K562 (cell line): ENCODE data around the gene RPL27. TPM values are rescaled to one million over a fixed set of nuclear protein-coding genes. Genes with fewer than 3 reads are reported as not detected.

ENCODE experiments used
- CHD1 ChIP-seq: fragments of 200-600 bp; sonication (generic); IDR thresholded peaks from one replicate; pipeline ENCODE4 v1.6.1; 2012; ENCODE audit warnings: mild to moderate bottlenecking, moderate library complexity, low read length, inconsistent platforms
- EGR1 ChIP-seq: fragments of 450-650 bp; conservative IDR thresholded peaks from 2 replicates; pipeline ENCODE4 v1.6.1; 2017; ENCODE audit warnings: mild to moderate bottlenecking
- ETV6 ChIP-seq, 3 experiments: fragments of 150-350 bp in 1 of 3; sonication (generic) in 1 of 3; formaldehyde crosslinking in 1 of 3; IDR thresholded peaks; 2 replicates each; pipeline versions ENCODE4 v1.6.1 to v1.8.0; 2014 to 2022; ENCODE audit warnings: borderline replicate concordance in 2 of 3, low read depth in 2 of 3, antibody characterized with exemption in 1 of 3, low read length in 1 of 3, mild to moderate bottlenecking in 1 of 3, missing genetic modification reagents in 1 of 3
- GABPB1 ChIP-seq: sonication (generic); formaldehyde crosslinking; IDR thresholded peaks from 2 replicates; pipeline ENCODE4 v1.8.0; 2022; ENCODE audit warnings: mild to moderate bottlenecking, missing genetic modification reagents
- GATAD2A ChIP-seq: fragments of 450-650 bp; IDR thresholded peaks from 2 replicates; pipeline ENCODE4 v1.6.1; 2017
- HDAC2 ChIP-seq: fragments of 450-650 bp; IDR thresholded peaks from 2 replicates; pipeline ENCODE4 v1.6.1; 2016; ENCODE audit warnings: mild to moderate bottlenecking
- HOMEZ ChIP-seq: fragments of 250-450 bp; sonication (Bioruptor Pico); IDR thresholded peaks from 2 replicates; pipeline ENCODE4 v1.4.0; 2020; ENCODE audit warnings: mild to moderate bottlenecking, moderate library complexity
- MEF2D ChIP-seq: conservative IDR thresholded peaks from 2 replicates; pipeline ENCODE4 v1.6.1; 2016; ENCODE audit warnings: low read depth, missing genetic modification characterization, missing compliant biosample characterization
- NBN ChIP-seq: fragments of 450-650 bp; IDR thresholded peaks from 2 replicates; pipeline ENCODE4 v1.6.1; 2016; ENCODE audit warnings: low read depth, mild to moderate bottlenecking
- RBM39 ChIP-seq: fragments of 200-400 bp; formaldehyde crosslinking; optimal IDR thresholded peaks from 2 replicates; pipeline ENCODE3; 2018; ENCODE audit warnings: low read depth, low read length
- SNAPC5 ChIP-seq: fragments of 250-450 bp; sonication (Bioruptor Pico); IDR thresholded peaks from 2 replicates; pipeline ENCODE4 v1.8.0; 2021; ENCODE audit warnings: moderate library complexity, mild to moderate bottlenecking, inconsistent platforms
- ZFPM2 ChIP-seq: fragments of 250-450 bp; sonication (Bioruptor Pico); IDR thresholded peaks from 2 replicates; pipeline ENCODE4 v1.5.1; 2022; ENCODE audit warnings: mild to moderate bottlenecking
- ZNF583 ChIP-seq: fragments of 250-450 bp; sonication (Bioruptor Pico); IDR thresholded peaks from 2 replicates; pipeline ENCODE4 v1.4.0; 2020
- ZNF668 ChIP-seq: fragments of 250-450 bp; sonication (Bioruptor Pico); IDR thresholded peaks from 2 replicates; pipeline ENCODE4 v1.8.0; 2022; ENCODE audit warnings: mild to moderate bottlenecking, inconsistent platforms
- polyA plus RNA-seq, 8 experiments: library from polyadenylated mRNA; depleted of rRNA in 4 of 8; stranded (reverse) in 5 of 8; unstranded in 3 of 8; fragments of >200 nt; fragmentation: Nextera tagmentation in 2 of 8; fragmentation: Illumina TruSeq in 1 of 8; extraction: Ambion mirVana in 2 of 8; extraction: Trizol in 1 of 8; gene quantifications; 2 replicates each; pipeline versions ENCODE4 v1.2.1 to v1.2.3, GENCODE V29; 2011 to 2014; ENCODE audit warnings: inconsistent platforms in 1 of 8, missing spikeins in 1 of 8
- total RNA-seq, 7 experiments: library from RNA; depleted of rRNA in 6 of 7; stranded (reverse); fragments of >200 nt in 6 of 7; fragmentation: Illumina TruSeq in 2 of 7; extraction: Trizol in 2 of 7; gene quantifications; 2 replicates each; pipeline versions ENCODE4 v1.2.1 to v1.2.3, GENCODE V29; 2011 to 2021; ENCODE audit warnings: low replicate concordance in 1 of 7
- TF ChIP-seq, protein P1 (sequence below), 3 experiments: fragments of 200-800 bp in 1 of 3; sonication (Bioruptor generic) in 1 of 3; sonication (generic) in 1 of 3; formaldehyde crosslinking in 1 of 3; IDR thresholded peaks; 2 replicates each; pipeline versions ENCODE4 v1.6.1 to v1.8.0; 2016 to 2022; ENCODE audit warnings: mild to moderate bottlenecking in 2 of 3, missing compliant biosample characterization in 2 of 3, missing genetic modification characterization in 2 of 3, missing genetic modification reagents in 1 of 3
- TF ChIP-seq, protein P2 (sequence below): sonication (generic); formaldehyde crosslinking; IDR thresholded peaks from 2 replicates; pipeline ENCODE4 v1.9.0; 2022; ENCODE audit warnings: mild to moderate bottlenecking, missing genetic modification reagents
- TF ChIP-seq, protein P3 (sequence below): fragments of 250-450 bp; sonication (Bioruptor Pico); IDR thresholded peaks from 2 replicates; pipeline ENCODE4 v1.8.0; 2022; ENCODE audit warnings: moderate library complexity, mild to moderate bottlenecking, inconsistent platforms
- TF ChIP-seq, protein P4 (sequence below): fragments of 450-650 bp; conservative IDR thresholded peaks from 2 replicates; pipeline ENCODE4 v1.6.1; 2016; ENCODE audit warnings: missing genetic modification characterization, low read depth, mild to moderate bottlenecking, control low read depth, missing compliant biosample characterization
- TF ChIP-seq, protein P5 (sequence below): fragments of 250-450 bp; sonication (Bioruptor Pico); IDR thresholded peaks from 2 replicates; pipeline ENCODE4 v1.5.1; 2021; ENCODE audit warnings: mild to moderate bottlenecking

The RPL27 gene
- total and polyA plus RNA-seq, 9 of the 15 experiments (the other 6 are each of a cell fraction or from before 2014, with no cell fraction given): 1,539 to 6,155 (median 3,710) TPM

DNA sequence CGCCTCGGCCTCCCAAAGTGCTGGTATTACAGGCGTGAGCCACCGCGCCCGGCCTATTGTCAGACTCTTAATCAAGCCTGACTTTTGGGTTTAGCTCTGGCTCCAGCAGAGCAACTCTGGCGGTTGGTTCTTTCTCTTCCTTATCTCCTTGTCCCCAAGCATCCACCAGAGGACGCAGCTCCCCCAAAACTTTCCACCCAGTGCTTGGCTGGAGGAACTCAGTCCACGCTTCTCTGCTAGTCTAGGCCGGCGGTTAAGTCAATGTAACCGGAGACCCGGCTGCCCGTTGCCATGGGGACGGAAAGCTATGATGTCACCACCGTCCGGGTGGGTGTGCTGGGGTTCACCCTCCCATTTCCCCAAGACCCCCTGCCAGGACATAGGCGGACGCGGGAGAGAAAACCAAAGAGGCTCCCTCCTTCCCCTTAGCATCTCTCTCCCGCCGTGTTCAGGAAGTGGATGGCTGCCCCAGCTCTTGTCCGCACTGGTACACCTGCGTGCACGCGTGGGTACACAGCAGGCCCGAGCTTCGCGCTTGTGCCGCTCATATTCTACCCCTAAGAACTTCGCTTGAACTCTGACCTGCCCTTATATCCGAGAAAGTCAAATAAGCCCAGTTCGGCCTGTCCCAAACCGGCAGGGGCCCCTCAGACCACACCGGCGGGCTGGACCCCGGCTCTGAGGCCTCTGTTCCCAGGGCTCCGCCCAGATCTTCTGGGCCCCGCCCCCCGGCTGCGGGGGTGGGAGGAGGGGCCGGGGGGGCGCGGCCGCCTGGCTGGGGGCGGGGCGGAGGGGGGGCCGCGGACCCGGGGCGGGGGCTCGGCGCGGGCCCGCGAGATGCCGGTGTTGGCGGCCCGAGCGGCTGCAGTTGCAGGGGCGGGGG is 26.4 kb downstream of the RPL27 start, which contains the start of gene RND2 (continued):
- TF ChIP-seq, protein P1, sequence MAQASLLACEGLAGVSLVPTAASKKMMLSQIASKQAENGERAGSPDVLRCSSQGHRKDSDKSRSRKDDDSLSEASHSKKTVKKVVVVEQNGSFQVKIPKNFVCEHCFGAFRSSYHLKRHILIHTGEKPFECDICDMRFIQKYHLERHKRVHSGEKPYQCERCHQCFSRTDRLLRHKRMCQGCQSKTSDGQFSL (CRISPR knock-in tag; IDR thresholded peaks at IDR 0.05): no peak
- TF ChIP-seq, protein P1 (tag; IDR thresholded peaks at IDR 0.05): peak in 1 of 2 experiments; percentile 21; a peak in 1 of 4 replicates
- TF ChIP-seq ZNF583 (CRISPR knock-in tag) (no peak), SNAPC5 (no peak), GABPB1 (CRISPR knock-in tag) (peak; percentile 47; the same call in 1 of the 2 replicates), MEF2D (tag) (no peak), ETV6 (IDR thresholded peaks at IDR 0.05; ENCODE audit: borderline replicate concordance in 1 of 2, low read depth in 2 of 2, low read length in 1 of 2) (no peak), ETV6 (CRISPR knock-in tag; IDR thresholded peaks at IDR 0.05; ENCODE audit: borderline replicate concordance) (no peak), HOMEZ (CRISPR knock-in tag) (no peak), GATAD2A (no peak), CHD1 (no peak), NBN (peak; percentile 78), RBM39 (peak; percentile 62), HDAC2 (peak; percentile 93; the same call in 1 of the 2 replicates), EGR1 (peak; percentile 81), ZFPM2 (CRISPR knock-in tag) (no peak), ZNF668 (CRISPR knock-in tag) (no peak)
- TF ChIP-seq, protein P2, sequence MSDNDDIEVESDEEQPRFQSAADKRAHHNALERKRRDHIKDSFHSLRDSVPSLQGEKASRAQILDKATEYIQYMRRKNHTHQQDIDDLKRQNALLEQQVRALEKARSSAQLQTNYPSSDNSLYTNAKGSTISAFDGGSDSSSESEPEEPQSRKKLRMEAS (CRISPR knock-in tag): peak; percentile 74
- TF ChIP-seq, protein P3, sequence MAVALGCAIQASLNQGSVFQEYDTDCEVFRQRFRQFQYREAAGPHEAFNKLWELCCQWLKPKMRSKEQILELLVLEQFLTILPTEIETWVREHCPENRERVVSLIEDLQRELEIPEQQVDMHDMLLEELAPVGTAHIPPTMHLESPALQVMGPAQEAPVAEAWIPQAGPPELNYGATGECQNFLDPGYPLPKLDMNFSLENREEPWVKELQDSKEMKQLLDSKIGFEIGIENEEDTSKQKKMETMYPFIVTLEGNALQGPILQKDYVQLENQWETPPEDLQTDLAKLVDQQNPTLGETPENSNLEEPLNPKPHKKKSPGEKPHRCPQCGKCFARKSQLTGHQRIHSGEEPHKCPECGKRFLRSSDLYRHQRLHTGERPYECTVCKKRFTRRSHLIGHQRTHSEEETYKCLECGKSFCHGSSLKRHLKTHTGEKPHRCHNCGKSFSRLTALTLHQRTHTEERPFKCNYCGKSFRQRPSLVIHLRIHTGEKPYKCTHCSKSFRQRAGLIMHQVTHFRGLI (CRISPR knock-in tag): no peak
- TF ChIP-seq, protein P4, sequence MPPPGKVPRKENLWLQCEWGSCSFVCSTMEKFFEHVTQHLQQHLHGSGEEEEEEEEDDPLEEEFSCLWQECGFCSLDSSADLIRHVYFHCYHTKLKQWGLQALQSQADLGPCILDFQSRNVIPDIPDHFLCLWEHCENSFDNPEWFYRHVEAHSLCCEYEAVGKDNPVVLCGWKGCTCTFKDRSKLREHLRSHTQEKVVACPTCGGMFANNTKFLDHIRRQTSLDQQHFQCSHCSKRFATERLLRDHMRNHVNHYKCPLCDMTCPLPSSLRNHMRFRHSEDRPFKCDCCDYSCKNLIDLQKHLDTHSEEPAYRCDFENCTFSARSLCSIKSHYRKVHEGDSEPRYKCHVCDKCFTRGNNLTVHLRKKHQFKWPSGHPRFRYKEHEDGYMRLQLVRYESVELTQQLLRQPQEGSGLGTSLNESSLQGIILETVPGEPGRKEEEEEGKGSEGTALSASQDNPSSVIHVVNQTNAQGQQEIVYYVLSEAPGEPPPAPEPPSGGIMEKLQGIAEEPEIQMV (tag): no peak
- TF ChIP-seq, protein P5, sequence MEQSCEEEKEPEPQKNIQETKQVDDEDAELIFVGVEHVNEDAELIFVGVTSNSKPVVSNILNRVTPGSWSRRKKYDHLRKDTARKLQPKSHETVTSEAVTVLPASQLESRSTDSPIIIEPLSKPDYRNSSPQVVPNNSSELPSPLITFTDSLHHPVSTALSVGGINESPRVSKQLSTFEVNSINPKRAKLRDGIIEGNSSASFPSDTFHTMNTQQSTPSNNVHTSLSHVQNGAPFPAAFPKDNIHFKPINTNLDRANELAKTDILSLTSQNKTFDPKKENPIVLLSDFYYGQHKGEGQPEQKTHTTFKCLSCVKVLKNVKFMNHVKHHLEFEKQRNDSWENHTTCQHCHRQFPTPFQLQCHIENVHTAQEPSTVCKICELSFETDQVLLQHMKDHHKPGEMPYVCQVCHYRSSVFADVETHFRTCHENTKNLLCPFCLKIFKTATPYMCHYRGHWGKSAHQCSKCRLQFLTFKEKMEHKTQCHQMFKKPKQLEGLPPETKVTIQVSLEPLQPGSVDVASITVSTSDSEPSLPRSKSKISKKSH (CRISPR knock-in tag): no peak
